Mucosa of descending colon (tissue), 3 donors: ENCODE results near the gene MFSD6. TPM values are rescaled to one million over a fixed set of nuclear protein-coding genes. Genes with fewer than 3 reads are reported as not detected.
"Not testable (repeated sequence)": the region's sequence is repeated elsewhere in the genome, so short reads cannot be mapped to it uniquely, and the experiment has no call there.

ENCODE experiments used
- ATAC-seq: fragments of 200-7000 bp; cut with Tn5 transposase; one replicate; pipeline ENCODE4 v1.9.1; 2020; ENCODE audit warnings: mild to moderate bottlenecking, moderate library complexity
- DNase-seq, 3 donors: peaks; one replicate each; pipeline ENCODE4 v3.0.0-alpha.2; 2020
- H3K36me3 ChIP-seq: fragments of 200-600 bp; one replicate; pipeline ENCODE4 v1.8.0; 2021; ENCODE audit warnings: low read depth, mild to moderate bottlenecking
- H3K4me1 ChIP-seq: fragments of 200-600 bp; one replicate; pipeline ENCODE4 v1.8.0; 2021; ENCODE audit warnings: low read depth, mild to moderate bottlenecking
- H3K4me3 ChIP-seq: fragments of 200-600 bp; one replicate; pipeline ENCODE4 v1.8.0; 2021; ENCODE audit warnings: mild to moderate bottlenecking
- H3K9me3 ChIP-seq: fragments of 200-600 bp; one replicate; pipeline ENCODE4 v1.8.0; 2021; ENCODE audit warnings: mild to moderate bottlenecking
- intact Hi-C, 2 donors: fragments of 100-400 bp; cut with DNase I in 1 of 2; cut with micrococcal nuclease in 1 of 2; formaldehyde crosslinking; loops; one replicate each; pipeline versions ENCODE4 v1.11.0 to v1.11.1; 2022; cut with DNase I, micrococcal nuclease
- total RNA-seq, 3 donors: library from RNA; stranded (reverse); fragmentation: NEBNext Ultra II Directional in 2 of 3; extraction: Animal tissue kit (Norgen Biotek cat#: 25700) in 2 of 3; gene quantifications; one replicate each; pipeline versions ENCODE4 v1.2.1 to v1.2.4, GENCODE V29; 2021 to 2023
- TF ChIP-seq, protein P1 (sequence below): fragments of 200-600 bp; IDR thresholded peaks from one replicate; pipeline ENCODE4 v1.8.0; 2022; ENCODE audit warnings: antibody characterized with exemption, mild to moderate bottlenecking
- donor health status: DM: no; HTN: no; CAD: no; lungs with moderate emphysema.
- donor health status: DM: no; HTN: no; CAD: no.
- donor health status: DM: no; HTN: yes; CAD: no.

MFSD6 gene
- total RNA-seq, 3 donors from 2014 or later: 58.4 to 73.2 (median 64.1) TPM

DNA sequence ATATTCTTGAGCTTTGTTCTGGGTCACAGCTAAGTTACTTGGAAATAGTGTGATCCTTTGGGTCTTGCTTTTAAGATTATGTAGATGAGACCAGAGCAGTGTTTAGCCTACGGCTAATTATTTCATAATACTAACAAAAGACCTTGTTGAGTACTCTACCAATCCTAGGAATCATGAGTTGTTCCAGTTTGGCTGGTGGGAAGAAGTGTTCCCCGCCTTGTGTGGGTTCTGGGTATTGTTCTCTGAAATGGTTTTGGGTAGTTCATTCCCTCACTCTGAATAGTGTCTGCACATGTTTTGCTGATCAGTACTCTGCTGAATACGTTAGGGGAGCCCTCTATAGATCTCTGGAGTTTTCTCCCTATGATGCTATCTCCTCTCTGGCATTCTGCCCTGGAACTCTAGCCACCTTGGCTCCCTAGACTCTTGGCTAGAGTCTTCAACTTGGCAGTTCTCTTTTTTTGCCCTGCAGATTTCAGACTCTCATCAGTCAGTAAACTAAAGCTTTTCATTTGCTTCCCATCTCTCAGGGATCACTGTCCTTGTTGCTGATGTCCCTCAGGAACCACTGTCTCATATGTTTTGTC lies 78.0 kb downstream of the MFSD6 start:
- Histone ChIP-seq H3K4me3 (no peak overlapping the region), H3K36me3 (no peaks in the 10 kb centered on the region), H3K4me1 (no peaks in the 10 kb centered on the region), H3K9me3 (no peaks in the 10 kb centered on the region)
- DNase-seq (no peak), ATAC-seq (no peak)
- TF ChIP-seq, protein P1, sequence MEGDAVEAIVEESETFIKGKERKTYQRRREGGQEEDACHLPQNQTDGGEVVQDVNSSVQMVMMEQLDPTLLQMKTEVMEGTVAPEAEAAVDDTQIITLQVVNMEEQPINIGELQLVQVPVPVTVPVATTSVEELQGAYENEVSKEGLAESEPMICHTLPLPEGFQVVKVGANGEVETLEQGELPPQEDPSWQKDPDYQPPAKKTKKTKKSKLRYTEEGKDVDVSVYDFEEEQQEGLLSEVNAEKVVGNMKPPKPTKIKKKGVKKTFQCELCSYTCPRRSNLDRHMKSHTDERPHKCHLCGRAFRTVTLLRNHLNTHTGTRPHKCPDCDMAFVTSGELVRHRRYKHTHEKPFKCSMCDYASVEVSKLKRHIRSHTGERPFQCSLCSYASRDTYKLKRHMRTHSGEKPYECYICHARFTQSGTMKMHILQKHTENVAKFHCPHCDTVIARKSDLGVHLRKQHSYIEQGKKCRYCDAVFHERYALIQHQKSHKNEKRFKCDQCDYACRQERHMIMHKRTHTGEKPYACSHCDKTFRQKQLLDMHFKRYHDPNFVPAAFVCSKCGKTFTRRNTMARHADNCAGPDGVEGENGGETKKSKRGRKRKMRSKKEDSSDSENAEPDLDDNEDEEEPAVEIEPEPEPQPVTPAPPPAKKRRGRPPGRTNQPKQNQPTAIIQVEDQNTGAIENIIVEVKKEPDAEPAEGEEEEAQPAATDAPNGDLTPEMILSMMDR: no peak
- intact Hi-C loops: no loop called here

- Histone ChIP-seq H3K9me3 (peaks cover 8% of the 10 kb centered on the region), H3K36me3 (no peaks in the 10 kb centered on the region), H3K4me1 (no peaks in the 10 kb centered on the region), H3K4me3 (no peak overlapping the region)
- ATAC-seq: no peak
- intact Hi-C loops: no loop called here
- TF ChIP-seq, protein P1: no peak
- no peak for DNase-seq
Observed at GRCh38 chr2:190488516-190489233, 80.5 kb downstream of the MFSD6 start.

DNA sequence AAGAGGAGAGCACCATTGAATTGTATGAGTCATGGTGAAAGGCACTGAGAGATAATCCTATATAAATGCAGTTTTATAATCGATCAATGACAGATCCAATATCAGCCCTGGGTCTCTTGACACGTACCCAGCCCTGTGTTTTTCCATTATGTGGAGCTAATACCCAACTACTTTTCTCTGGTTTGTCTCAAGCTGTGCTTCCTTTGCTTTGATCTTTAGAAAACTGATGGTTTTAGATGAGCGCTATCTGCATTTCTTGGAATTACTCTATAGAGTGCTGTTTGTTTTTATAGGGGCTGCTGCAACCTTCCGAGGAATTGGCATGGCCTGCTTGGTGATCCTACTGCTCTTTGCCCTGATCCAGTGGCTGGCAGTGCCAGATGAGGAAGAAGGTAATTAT lies 81.3 kb downstream of the MFSD6 start:
- DNase-seq (no peak), ATAC-seq (no peak)
- H3K4me3 ChIP-seq: no peak overlapping the region
- H3K36me3 ChIP-seq: no peaks in the 10 kb centered on the region
- no peaks in the 10 kb centered on the region for H3K4me1 ChIP-seq
- intact Hi-C loops: no loop called here
- TF ChIP-seq, protein P1: no peak
- H3K9me3 ChIP-seq: peaks cover 8% of the 10 kb centered on the region

DNA sequence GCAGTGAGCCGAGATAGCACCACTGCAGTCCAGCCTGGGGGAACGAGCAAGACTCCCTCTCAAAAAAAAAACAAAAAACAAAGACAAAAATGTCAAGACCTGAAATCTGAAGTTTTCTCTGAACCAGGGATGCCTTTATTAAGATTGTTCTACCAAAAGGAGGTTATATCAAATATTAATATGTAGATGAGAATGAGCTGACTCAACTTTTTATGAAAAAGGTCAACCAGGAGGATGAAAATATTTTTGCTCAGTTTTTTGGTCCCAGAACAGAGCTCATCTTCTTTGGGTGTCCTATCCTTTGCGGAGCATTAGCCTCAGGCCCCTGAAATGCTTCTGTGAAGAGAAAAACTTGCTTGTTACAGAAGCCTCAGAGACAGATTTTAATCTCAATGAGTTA lies 82.3 kb downstream of the MFSD6 start:
- TF ChIP-seq, protein P1: no peak
- no peak overlapping the region for H3K4me3 ChIP-seq
- intact Hi-C loops: no loop called here
- DNase-seq: no peak
- H3K36me3 ChIP-seq: no peaks in the 10 kb centered on the region
- H3K4me1 ChIP-seq: no peaks in the 10 kb centered on the region
- no peak for ATAC-seq
- H3K9me3 ChIP-seq: peaks cover 8% of the 10 kb centered on the region

GRCh38 chr2:190493095-190493494 lies 84.9 kb downstream of the MFSD6 start:
- Histone ChIP-seq H3K4me3 (no peak overlapping the region), H3K4me1 (no peaks in the 10 kb centered on the region), H3K36me3 (no peaks in the 10 kb centered on the region), H3K9me3 (peaks cover 8% of the 10 kb centered on the region)
- intact Hi-C loops: no loop called here
- ATAC-seq: no peak
- DNase-seq: no peak
- TF ChIP-seq, protein P1: no peak

DNA sequence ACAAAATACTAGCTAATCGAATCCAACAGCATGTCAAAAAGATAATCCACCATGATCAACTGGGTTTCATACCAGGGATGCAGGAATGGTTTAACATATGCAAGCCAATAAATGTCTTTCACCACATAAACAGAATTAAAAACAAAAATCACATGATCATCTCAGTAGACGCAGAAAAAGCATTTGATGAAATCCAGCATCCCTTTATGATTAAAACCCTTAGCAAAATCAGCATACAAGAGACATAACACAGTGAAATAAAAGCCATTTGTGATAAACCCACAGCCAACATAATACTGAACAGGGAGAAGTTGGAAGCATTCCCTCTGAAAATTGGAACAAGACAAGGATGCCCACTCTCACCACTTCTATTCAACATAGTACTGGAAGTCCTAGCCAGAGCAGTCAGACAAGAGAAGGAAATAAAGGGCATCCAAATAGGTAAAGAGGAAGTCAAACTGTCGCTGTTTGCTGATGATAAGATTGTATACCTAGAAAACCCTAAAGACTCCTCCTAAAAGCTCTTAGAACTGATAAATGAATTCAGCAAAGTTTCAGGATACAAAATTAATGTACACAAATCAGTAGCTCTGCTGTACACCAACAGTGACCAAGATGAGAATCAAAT lies 86.6 kb downstream of the MFSD6 start:
- intact Hi-C loops, H3K9me3 ChIP-seq, H3K4me3 ChIP-seq, H3K36me3 ChIP-seq, ATAC-seq, DNase-seq, H3K4me1 ChIP-seq: not testable (repeated sequence)
